Endothelial cell of umbilical vein (primary cell): Measurements from ENCODE around the gene PKD2L2. TPM values are rescaled to one million over a fixed set of nuclear protein-coding genes. Genes with fewer than 3 reads are reported as not detected.

Experiments
- BruUV-seq: library from RNA; stranded (reverse); fragments of 400-500 nt; replicated peaks from 2 replicates; lab custom pipeline; 2021; lab: Mats Ljungman, UMichigan
- CTCF ChIA-PET: fragments of 300-600, 350-600 bp; sonication (Branson Sonifier 250); formaldehyde crosslinking; loops from one replicate; lab custom pipeline; 2021; ENCODE audit warnings: antibody characterized with exemption, inconsistent platforms; lab: Charles Lee
- POLR2A ChIA-PET: fragments of 300-600, 350-600 bp; sonication (Branson Sonifier 250); formaldehyde crosslinking; loops from one replicate; lab custom pipeline; 2021; ENCODE audit warnings: antibody characterized with exemption, inconsistent platforms; lab: Charles Lee
- DNase-seq: peaks from one replicate; pipeline ENCODE4 v3.0.0-alpha.2; 2011; ENCODE audit warnings: low read depth, low spot score
- FAIRE-seq: peaks from 2 replicates; lab custom pipeline; 2011; peaks lifted over from hg19 to GRCh38; lab: Jason Lieb, UNC
- H2AFZ ChIP-seq: 2 replicates; pipeline ENCODE4 v1.6.0; 2012; ENCODE audit warnings: low read depth, low read length, control low read depth, inconsistent platforms
- H3K27ac ChIP-seq: 2 replicates; pipeline ENCODE4 v1.5.1; 2011; ENCODE audit warnings: low read depth, mild to moderate bottlenecking, control low read depth, low read length, moderate library complexity; ENCODE audit not compliant: insufficient read depth
- H3K27me3 ChIP-seq, 2 experiments: 2 replicates each; pipeline versions ENCODE4 v1.6.0 to v1.6.1; 2011; ENCODE audit warnings: low read length in 2 of 2, mixed read lengths in 1 of 2; ENCODE audit not compliant: control insufficient read depth in 2 of 2, insufficient read depth in 2 of 2
- H3K36me3 ChIP-seq, 2 experiments: 2 replicates in 1 of 2; 3 replicates in 1 of 2; pipeline ENCODE4 v1.5.1; 2011; ENCODE audit warnings: low read length in 2 of 2, mild to moderate bottlenecking in 1 of 2, moderate library complexity in 1 of 2; ENCODE audit not compliant: control insufficient read depth in 2 of 2, insufficient read depth in 2 of 2; ENCODE audit errors: extremely low read depth in 1 of 2
- H3K4me1 ChIP-seq: 3 replicates; pipeline ENCODE4 v1.5.1; 2011; ENCODE audit warnings: mild to moderate bottlenecking, low read length; ENCODE audit not compliant: control insufficient read depth, insufficient read depth; ENCODE audit errors: extremely low read depth
- H3K4me2 ChIP-seq: 2 replicates; pipeline ENCODE4 v1.6.1; 2011; ENCODE audit warnings: low read length, control low read depth, mixed read lengths; ENCODE audit not compliant: insufficient read depth
- H3K4me3 ChIP-seq, 3 experiments: fragments of 200-600 bp in 1 of 3; sonication (generic), shearing (Covaris generic) in 1 of 3; replicated peaks in 1 of 3; 2 replicates each; pipeline ENCODE4 v1.5.1; 2011 to 2016; ENCODE audit warnings: control low read depth in 3 of 3, low read length in 3 of 3, mild to moderate bottlenecking in 2 of 3, inconsistent platforms in 1 of 3, low read depth in 1 of 3, moderate library complexity in 1 of 3; ENCODE audit not compliant: insufficient read depth in 1 of 3
- H3K79me2 ChIP-seq: 2 replicates; pipeline ENCODE4 v1.6.0; 2012; ENCODE audit warnings: low read length, inconsistent platforms; ENCODE audit not compliant: control insufficient read depth, insufficient read depth
- H3K9ac ChIP-seq: replicated peaks from 2 replicates; pipeline ENCODE3; 2011; ENCODE audit warnings: low read length, control low read depth; ENCODE audit not compliant: insufficient read depth; ENCODE audit errors: extremely low read depth
- H3K9me1 ChIP-seq: replicated peaks from 3 replicates; pipeline ENCODE4 v1.6.0; 2011; ENCODE audit warnings: mild to moderate bottlenecking, low read length; ENCODE audit not compliant: control insufficient read depth, insufficient read depth; ENCODE audit errors: extremely low read depth
- H3K9me3 ChIP-seq: replicated peaks from 2 replicates; pipeline ENCODE4 v1.5.1; 2012; ENCODE audit warnings: low read length, inconsistent platforms; ENCODE audit not compliant: control insufficient read depth, insufficient read depth
- H4K20me1 ChIP-seq: replicated peaks from 2 replicates; pipeline ENCODE3; 2011; ENCODE audit warnings: mild to moderate bottlenecking, low read length; ENCODE audit not compliant: control insufficient read depth, insufficient read depth; ENCODE audit errors: extremely low read depth
- CTCF ChIP-seq, 2 donors: IDR thresholded peaks; 1 replicate in 1 of 2; 2 replicates in 1 of 2; pipeline ENCODE4 v1.5.1; 2011; ENCODE audit warnings: low read length in 2 of 2, mild to moderate bottlenecking in 2 of 2, moderate library complexity in 2 of 2, control low read depth in 1 of 2, inconsistent platforms in 1 of 2, low read depth in 1 of 2; ENCODE audit not compliant: insufficient read depth in 1 of 2; ENCODE audit errors: extremely low read depth in 1 of 2
- EZH2 ChIP-seq: IDR thresholded peaks from 2 replicates; pipeline ENCODE4 v1.6.1; 2012; ENCODE audit warnings: borderline replicate concordance, low read depth, mild to moderate bottlenecking, moderate library complexity, low read length, inconsistent platforms; ENCODE audit not compliant: severe bottlenecking
- FOS ChIP-seq: IDR thresholded peaks from 2 replicates; pipeline ENCODE4 v1.6.1; 2011; ENCODE audit warnings: mild to moderate bottlenecking, low read length, moderate library complexity, borderline replicate concordance; ENCODE audit not compliant: insufficient read depth
- GATA2 ChIP-seq: IDR thresholded peaks from 2 replicates; pipeline ENCODE4 v1.7.0; 2011; ENCODE audit warnings: low read depth, mild to moderate bottlenecking, moderate library complexity, mixed read lengths, low read length; ENCODE audit not compliant: insufficient read length, insufficient read depth
- JUN ChIP-seq: IDR thresholded peaks from 2 replicates; pipeline ENCODE4 v1.6.1; 2011; ENCODE audit warnings: borderline replicate concordance, low read depth; ENCODE audit not compliant: insufficient read length, insufficient read depth
- MAX ChIP-seq: IDR thresholded peaks from 2 replicates; pipeline ENCODE4 v1.6.1; 2011; ENCODE audit not compliant: insufficient read depth, insufficient read length
- MYC ChIP-seq: IDR thresholded peaks from one replicate; pipeline ENCODE4 v1.6.1; 2011; ENCODE audit warnings: mild to moderate bottlenecking, low read depth, low read length
- POLR2A ChIP-seq: IDR thresholded peaks from 2 replicates; pipeline ENCODE4 v1.6.1; 2012; ENCODE audit warnings: low read depth, mild to moderate bottlenecking, control low read depth, low read length
- POLR2AphosphoS5 ChIP-seq: IDR thresholded peaks from 2 replicates; pipeline ENCODE4 v1.6.1; 2012; ENCODE audit warnings: low read depth, mild to moderate bottlenecking, control low read depth, low read length, moderate library complexity; ENCODE audit not compliant: insufficient read depth
- dilution Hi-C: fragments of 300-500 bp; cut with MboI; formaldehyde crosslinking; loops from one replicate; pipeline ENCODE4 v1.15.0; 2019; ENCODE audit warnings: low sequenced_read_pairs; ENCODE audit not compliant: extremely low pct_ligation_motif_present
- intact Hi-C: fragments of 100-400 bp; cut with micrococcal nuclease; formaldehyde crosslinking; loops from one replicate; pipeline ENCODE4 v1.10.0; 2022
- polyA plus RNA-seq, 4 experiments: library from polyadenylated mRNA; depleted of rRNA in 3 of 4; stranded (reverse) in 3 of 4; unstranded in 1 of 4; fragments of >200 nt; gene quantifications; 2 replicates each; pipeline versions ENCODE4 v1.2.1 to v1.2.3, GENCODE V29; 2011 to 2012; ENCODE audit warnings: missing spikeins in 1 of 4
- total RNA-seq: library from RNA; stranded (reverse); gene quantifications from 2 replicates; pipeline ENCODE4 v1.2.3, GENCODE V29; 2021

PKD2L2 gene
- total and polyA plus RNA-seq, 2 donors (not counting 3 experiments of a cell fraction or from before 2014, with no cell fraction given): not detected

- H3K4me2 ChIP-seq: peak overlapping the region; percentile 49
- ChIA-PET POLR2A (no interaction called here), CTCF (interaction anchor here (0.9 to 3.7 kb wide), 4 partner anchors 12 to 145 kb away, joined by 3 to 17 read pairs (median 4); no protein-coding TSS in a partner anchor)
- FAIRE-seq (peak; percentile 76), DNase-seq (peak; percentile 40)
- H3K27ac ChIP-seq: no peak overlapping the region
- H3K4me1 ChIP-seq: peaks cover 9% of the 10 kb centered on the region
- intact Hi-C loops: no loop called here
- peak overlapping the region; percentile 50 for H2AFZ ChIP-seq
- H4K20me1 ChIP-seq: no peaks in the 10 kb centered on the region
- no peaks in the 10 kb centered on the region for H3K27me3 ChIP-seq
- H3K9me3 ChIP-seq: no peaks in the 10 kb centered on the region
- dilution Hi-C loops: no loop called here
- BruUV-seq: no TSS peak
- H3K9me1 ChIP-seq: no peaks in the 10 kb centered on the region
- TF ChIP-seq CTCF (IDR thresholded peaks at IDR 0.05; ENCODE audit: extremely low read depth in 1 of 2, insufficient read depth in 1 of 2, low read depth in 1 of 2, low read length in 2 of 2): peak in 1 of 2 donors; percentile 11
- no peak for TF ChIP-seq POLR2AphosphoS5
- no peak overlapping the region for H3K9ac ChIP-seq
- H3K36me3 ChIP-seq: peaks cover 0 to 2% of the 10 kb centered on the region in 2 experiments
- no peak overlapping the region for H3K4me3 ChIP-seq
- no peaks in the 10 kb centered on the region for H3K79me2 ChIP-seq
Measured at GRCh38 chr5:137923856-137924255, 34.6 kb downstream of the PKD2L2 start.

GRCh38 chr5:137932800-137933199 is 43.5 kb downstream of the PKD2L2 start:
- no peaks in the 10 kb centered on the region for H4K20me1 ChIP-seq
- ChIA-PET CTCF (interaction anchor here (1.0 to 1.1 kb wide), 2 partner anchors 154 to 303 kb away, joined by 3 read pairs; no protein-coding TSS in a partner anchor), POLR2A (no interaction called here)
- FAIRE-seq (no peak), DNase-seq (no peak)
- H3K9ac ChIP-seq: no peak overlapping the region
- H3K36me3 ChIP-seq: peaks cover 0 to 2% of the 10 kb centered on the region in 2 experiments
- no peak overlapping the region for H3K4me3 ChIP-seq
- H3K79me2 ChIP-seq: no peaks in the 10 kb centered on the region
- H3K27ac ChIP-seq: no peak overlapping the region
- no peaks in the 10 kb centered on the region for H3K4me1 ChIP-seq
- TF ChIP-seq POLR2AphosphoS5: no peak
- TF ChIP-seq EZH2: no peak
- no peak for TF ChIP-seq MAX
- TF ChIP-seq GATA2: no peak
- no peak for TF ChIP-seq CTCF (IDR thresholded peaks at IDR 0.05; ENCODE audit: extremely low read depth in 1 of 2, insufficient read depth in 1 of 2, low read depth in 1 of 2, low read length in 2 of 2)
- TF ChIP-seq MYC: no peak
- no peak for TF ChIP-seq JUN
- TF ChIP-seq FOS: no peak
- no peak for TF ChIP-seq POLR2A
- dilution Hi-C loops: no loop called here
- no TSS peak for BruUV-seq
- intact Hi-C loops: no loop called here
- no peaks in the 10 kb centered on the region for H3K9me1 ChIP-seq
- H3K9me3 ChIP-seq: no peaks in the 10 kb centered on the region
- no peak overlapping the region for H3K4me2 ChIP-seq
- H2AFZ ChIP-seq: no peak overlapping the region
- no peaks in the 10 kb centered on the region for H3K27me3 ChIP-seq
